Panc1 (cell line): ENCODE results near the gene LRRC3.

ENCODE experiments used
- POLR2AphosphoS5 ChIP-seq: IDR thresholded peaks from 2 replicates; pipeline ENCODE4 v1.6.1; 2012; ENCODE audit warnings: mild to moderate bottlenecking, low read depth, low read length, moderate library complexity
- SIN3A ChIP-seq: IDR thresholded peaks from 2 replicates; pipeline ENCODE4 v1.6.1; 2012; ENCODE audit warnings: low read depth, mild to moderate bottlenecking, low read length, moderate library complexity, borderline replicate concordance; ENCODE audit not compliant: insufficient read depth
- TCF7L2 ChIP-seq: IDR thresholded peaks from 2 replicates; pipeline ENCODE4 v1.6.1; 2011; ENCODE audit warnings: mild to moderate bottlenecking, low read depth, low read length, inconsistent platforms
- TF ChIP-seq, protein P1 (sequence below): fragments of 450-650 bp; IDR thresholded peaks from 2 replicates; pipeline ENCODE4 v1.5.1; 2017; ENCODE audit warnings: mild to moderate bottlenecking
- TF ChIP-seq, protein P2 (sequence below), 2 experiments: IDR thresholded peaks; 2 replicates each; pipeline ENCODE4 v1.6.1; 2011 to 2012; ENCODE audit warnings: low read depth in 2 of 2, control low read depth in 1 of 2, low read length in 1 of 2, mild to moderate bottlenecking in 1 of 2, moderate library complexity in 1 of 2; ENCODE audit not compliant: insufficient read depth in 1 of 2

DNA sequence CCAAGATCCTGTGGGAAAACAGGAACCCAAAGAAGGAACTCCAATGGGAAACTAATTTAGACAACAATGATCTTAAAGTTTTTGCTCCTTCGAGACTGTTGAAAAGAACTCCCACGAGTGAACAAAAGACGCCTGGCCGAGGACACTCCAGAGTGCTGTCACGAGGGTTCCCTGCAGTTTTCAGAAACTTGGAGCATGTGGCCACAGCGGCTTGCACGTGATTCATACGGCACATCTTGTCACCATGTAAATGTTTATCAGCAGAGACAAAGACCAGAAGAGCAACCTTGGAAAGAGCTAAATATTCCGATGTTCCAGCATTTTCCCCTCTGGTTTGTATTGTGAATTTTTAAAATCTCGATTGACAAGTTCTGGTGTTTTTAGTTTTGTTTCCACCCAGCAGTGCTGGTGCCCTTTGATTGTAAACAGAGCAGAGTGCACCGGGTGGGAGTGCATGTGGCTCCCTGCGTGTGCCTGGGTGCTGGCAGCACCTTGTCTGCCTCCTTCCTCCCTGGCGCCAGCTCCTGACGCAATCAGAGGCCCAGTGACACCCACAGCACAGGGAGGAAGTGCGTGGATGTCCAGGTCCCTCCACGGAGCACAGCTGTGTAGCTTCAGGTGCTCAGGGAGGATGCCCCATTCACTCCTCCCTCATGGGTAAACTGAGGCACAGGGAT, 23.0 kb downstream of the LRRC3 start:
- TF ChIP-seq, protein P1, sequence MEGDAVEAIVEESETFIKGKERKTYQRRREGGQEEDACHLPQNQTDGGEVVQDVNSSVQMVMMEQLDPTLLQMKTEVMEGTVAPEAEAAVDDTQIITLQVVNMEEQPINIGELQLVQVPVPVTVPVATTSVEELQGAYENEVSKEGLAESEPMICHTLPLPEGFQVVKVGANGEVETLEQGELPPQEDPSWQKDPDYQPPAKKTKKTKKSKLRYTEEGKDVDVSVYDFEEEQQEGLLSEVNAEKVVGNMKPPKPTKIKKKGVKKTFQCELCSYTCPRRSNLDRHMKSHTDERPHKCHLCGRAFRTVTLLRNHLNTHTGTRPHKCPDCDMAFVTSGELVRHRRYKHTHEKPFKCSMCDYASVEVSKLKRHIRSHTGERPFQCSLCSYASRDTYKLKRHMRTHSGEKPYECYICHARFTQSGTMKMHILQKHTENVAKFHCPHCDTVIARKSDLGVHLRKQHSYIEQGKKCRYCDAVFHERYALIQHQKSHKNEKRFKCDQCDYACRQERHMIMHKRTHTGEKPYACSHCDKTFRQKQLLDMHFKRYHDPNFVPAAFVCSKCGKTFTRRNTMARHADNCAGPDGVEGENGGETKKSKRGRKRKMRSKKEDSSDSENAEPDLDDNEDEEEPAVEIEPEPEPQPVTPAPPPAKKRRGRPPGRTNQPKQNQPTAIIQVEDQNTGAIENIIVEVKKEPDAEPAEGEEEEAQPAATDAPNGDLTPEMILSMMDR: no peak
- TF ChIP-seq, protein P2, sequence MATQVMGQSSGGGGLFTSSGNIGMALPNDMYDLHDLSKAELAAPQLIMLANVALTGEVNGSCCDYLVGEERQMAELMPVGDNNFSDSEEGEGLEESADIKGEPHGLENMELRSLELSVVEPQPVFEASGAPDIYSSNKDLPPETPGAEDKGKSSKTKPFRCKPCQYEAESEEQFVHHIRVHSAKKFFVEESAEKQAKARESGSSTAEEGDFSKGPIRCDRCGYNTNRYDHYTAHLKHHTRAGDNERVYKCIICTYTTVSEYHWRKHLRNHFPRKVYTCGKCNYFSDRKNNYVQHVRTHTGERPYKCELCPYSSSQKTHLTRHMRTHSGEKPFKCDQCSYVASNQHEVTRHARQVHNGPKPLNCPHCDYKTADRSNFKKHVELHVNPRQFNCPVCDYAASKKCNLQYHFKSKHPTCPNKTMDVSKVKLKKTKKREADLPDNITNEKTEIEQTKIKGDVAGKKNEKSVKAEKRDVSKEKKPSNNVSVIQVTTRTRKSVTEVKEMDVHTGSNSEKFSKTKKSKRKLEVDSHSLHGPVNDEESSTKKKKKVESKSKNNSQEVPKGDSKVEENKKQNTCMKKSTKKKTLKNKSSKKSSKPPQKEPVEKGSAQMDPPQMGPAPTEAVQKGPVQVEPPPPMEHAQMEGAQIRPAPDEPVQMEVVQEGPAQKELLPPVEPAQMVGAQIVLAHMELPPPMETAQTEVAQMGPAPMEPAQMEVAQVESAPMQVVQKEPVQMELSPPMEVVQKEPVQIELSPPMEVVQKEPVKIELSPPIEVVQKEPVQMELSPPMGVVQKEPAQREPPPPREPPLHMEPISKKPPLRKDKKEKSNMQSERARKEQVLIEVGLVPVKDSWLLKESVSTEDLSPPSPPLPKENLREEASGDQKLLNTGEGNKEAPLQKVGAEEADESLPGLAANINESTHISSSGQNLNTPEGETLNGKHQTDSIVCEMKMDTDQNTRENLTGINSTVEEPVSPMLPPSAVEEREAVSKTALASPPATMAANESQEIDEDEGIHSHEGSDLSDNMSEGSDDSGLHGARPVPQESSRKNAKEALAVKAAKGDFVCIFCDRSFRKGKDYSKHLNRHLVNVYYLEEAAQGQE (IDR thresholded peaks at IDR 0.05; ENCODE audit: insufficient read depth in 1 of 2, low read depth in 2 of 2, low read length in 1 of 2): no peak
- TF ChIP-seq POLR2AphosphoS5: no peak
- no peak for TF ChIP-seq SIN3A
- no peak for TF ChIP-seq TCF7L2
